ENCODE measurements around the gene SFT2D3.

The SFT2D3 gene

GRCh38 chr2:127754186-127754585, 52.9 kb downstream of the SFT2D3 start:
- DNase-seq: no peak

Measured in activated CD4-positive, alpha-beta T cell treated with anti-CD3 and anti-CD28 coated beads, Interleukin-2, amount 50 U/mL, for 48 hours (primary cell).